Adrenal gland (tissue), 5 donors: ENCODE measurements around the gene CLEC16A.

Experiments
- POLR2A ChIP-seq, 2 donors: fragments of 450-650 bp; IDR thresholded peaks; one replicate each; pipeline ENCODE4 v1.6.1; 2017; ENCODE audit warnings: antibody characterized with exemption in 2 of 2, mild to moderate bottlenecking in 2 of 2, moderate library complexity in 1 of 2
- TF ChIP-seq, protein P1 (sequence below), 6 experiments: fragments of 450-650 bp in 4 of 6; fragments of 200-600 bp in 2 of 6; sonication (generic) in 1 of 6; IDR thresholded peaks; 1 replicate in 5 of 6; 2 replicates in 1 of 6; pipeline versions ENCODE4 v1.5.1 to v1.8.0; 2016 to 2021; ENCODE audit warnings: antibody characterized with exemption in 6 of 6, mild to moderate bottlenecking in 2 of 6, moderate library complexity in 1 of 6
- donor health status: DM: no; HTN: no; CAD: no.

DNA sequence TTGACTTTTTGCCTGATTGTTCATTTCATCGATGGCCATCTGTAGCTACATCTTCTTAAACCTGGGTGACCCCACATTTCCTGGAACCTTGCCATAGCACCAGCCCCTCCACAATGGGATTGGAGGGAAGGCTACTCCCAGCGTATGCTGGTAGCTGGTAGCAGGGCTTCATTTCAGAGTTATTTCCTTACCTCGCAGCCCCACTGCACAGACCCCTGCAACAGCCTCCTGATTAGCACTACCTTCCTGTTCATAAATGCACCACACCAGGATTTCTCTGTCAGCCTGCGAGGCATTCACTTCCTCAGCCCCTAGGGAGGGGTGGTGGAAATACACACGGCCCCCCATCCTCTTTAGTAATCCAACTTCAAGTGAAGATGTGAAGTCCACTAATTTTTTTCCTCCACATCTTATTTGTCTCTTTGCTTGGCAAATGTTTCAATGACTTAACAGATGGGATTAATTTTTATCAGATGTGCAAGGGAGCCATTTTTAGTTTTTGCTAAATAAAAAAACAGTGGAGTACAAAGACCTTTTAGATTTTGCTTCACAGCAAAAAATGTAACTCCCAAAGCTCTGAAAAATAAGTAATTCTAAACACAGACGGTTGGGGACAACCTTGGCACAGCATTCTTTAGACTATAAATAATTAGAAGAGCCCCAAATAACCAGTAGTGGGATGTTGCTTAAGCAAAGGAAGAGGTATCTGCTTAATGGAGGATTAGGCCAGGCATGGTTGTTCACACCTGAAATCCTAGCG is 76.6 kb downstream of the CLEC16A start:
- TF ChIP-seq, protein P1, sequence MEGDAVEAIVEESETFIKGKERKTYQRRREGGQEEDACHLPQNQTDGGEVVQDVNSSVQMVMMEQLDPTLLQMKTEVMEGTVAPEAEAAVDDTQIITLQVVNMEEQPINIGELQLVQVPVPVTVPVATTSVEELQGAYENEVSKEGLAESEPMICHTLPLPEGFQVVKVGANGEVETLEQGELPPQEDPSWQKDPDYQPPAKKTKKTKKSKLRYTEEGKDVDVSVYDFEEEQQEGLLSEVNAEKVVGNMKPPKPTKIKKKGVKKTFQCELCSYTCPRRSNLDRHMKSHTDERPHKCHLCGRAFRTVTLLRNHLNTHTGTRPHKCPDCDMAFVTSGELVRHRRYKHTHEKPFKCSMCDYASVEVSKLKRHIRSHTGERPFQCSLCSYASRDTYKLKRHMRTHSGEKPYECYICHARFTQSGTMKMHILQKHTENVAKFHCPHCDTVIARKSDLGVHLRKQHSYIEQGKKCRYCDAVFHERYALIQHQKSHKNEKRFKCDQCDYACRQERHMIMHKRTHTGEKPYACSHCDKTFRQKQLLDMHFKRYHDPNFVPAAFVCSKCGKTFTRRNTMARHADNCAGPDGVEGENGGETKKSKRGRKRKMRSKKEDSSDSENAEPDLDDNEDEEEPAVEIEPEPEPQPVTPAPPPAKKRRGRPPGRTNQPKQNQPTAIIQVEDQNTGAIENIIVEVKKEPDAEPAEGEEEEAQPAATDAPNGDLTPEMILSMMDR (IDR thresholded peaks at IDR 0.05): no peak
- TF ChIP-seq POLR2A (IDR thresholded peaks at IDR 0.05): no peak
